GM12878 (cell line): ENCODE data around the gene TSPEAR. TPM values are rescaled to one million over a fixed set of nuclear protein-coding genes. Genes with fewer than 3 reads are reported as not detected.

Experiments
- ATAC-seq: fragments of 200-7000 bp; cut with Tn5 transposase; 3 replicates; pipeline ENCODE4 v1.9.1; 2020; ENCODE audit warnings: mild to moderate bottlenecking, moderate library complexity
- BruUV-seq: library from RNA; stranded (reverse); fragments of 400-500 nt; replicated peaks from 2 replicates; lab custom pipeline; 2021; lab: Mats Ljungman, UMichigan
- CTCF ChIA-PET: fragments of 300-600 bp; sonication (Branson Sonifier 250); formaldehyde crosslinking; extraction: SDS; loops from one replicate; lab custom pipeline; 2021; ENCODE audit warnings: inconsistent platforms; lab: Yijun Ruan, JAX
- POLR2A ChIA-PET: fragments of 350-600 bp; formaldehyde crosslinking; extraction: SDS; loops from one replicate; lab custom pipeline; 2021; ENCODE audit warnings: inconsistent platforms; lab: Charles Lee
- RAD21 ChIA-PET: fragments of 300-600 bp; sonication (Branson Sonifier 250); formaldehyde crosslinking; loops from one replicate; lab custom pipeline; 2023; ENCODE audit warnings: antibody characterized with exemption; ENCODE audit not compliant: unreplicated experiment; lab: Charles Lee
- SMC1A ChIA-PET: fragments of 300-600 bp; sonication (Branson Sonifier 250); formaldehyde crosslinking; loops from one replicate; lab custom pipeline; 2023; ENCODE audit not compliant: unreplicated experiment, uncharacterized antibody; lab: Charles Lee
- DNase-seq: peaks from one replicate; pipeline ENCODE4 v3.0.0-alpha.2; 2011; ENCODE audit warnings: low read depth, low spot score
- FAIRE-seq: peaks from 3 replicates; lab custom pipeline; 2011; peaks lifted over from hg19 to GRCh38; lab: Jason Lieb, UNC
- H2AFZ ChIP-seq: 2 replicates; pipeline ENCODE4 v1.6.0; 2011; ENCODE audit warnings: low read depth, low read length, control low read depth; ENCODE audit not compliant: control insufficient read depth
- H3K27ac ChIP-seq: 2 replicates; pipeline ENCODE4 v1.5.1; 2011; ENCODE audit warnings: control low read depth; ENCODE audit not compliant: control insufficient read depth, insufficient read depth
- H3K27me3 ChIP-seq, 2 experiments: replicated peaks in 1 of 2; 2 replicates each; pipeline versions ENCODE4 v1.6.0 to v1.6.1; 2011; ENCODE audit warnings: low read length in 1 of 2; ENCODE audit not compliant: control insufficient read depth in 2 of 2, insufficient read depth in 2 of 2
- H3K36me3 ChIP-seq, 2 experiments: 2 replicates each; pipeline ENCODE4 v1.5.1; 2011; ENCODE audit warnings: low read length in 1 of 2; ENCODE audit not compliant: control insufficient read depth in 2 of 2, insufficient read depth in 2 of 2
- H3K4me1 ChIP-seq: 2 replicates; pipeline ENCODE4 v1.6.1; 2011; ENCODE audit warnings: mild to moderate bottlenecking, low read length, moderate library complexity, mixed read lengths; ENCODE audit not compliant: control insufficient read depth, insufficient read depth
- H3K4me2 ChIP-seq: 2 replicates; pipeline ENCODE4 v1.6.0; 2011; ENCODE audit warnings: control low read depth; ENCODE audit not compliant: control insufficient read depth, insufficient read depth
- H3K4me3 ChIP-seq: fragments of 200-600 bp; sonication (generic); 2 replicates; pipeline ENCODE4 v1.5.1; 2016
- H3K79me2 ChIP-seq: 2 replicates; pipeline ENCODE4 v1.6.0; 2011; ENCODE audit warnings: low read length; ENCODE audit not compliant: control insufficient read depth, insufficient read depth
- H3K9ac ChIP-seq: 2 replicates; pipeline ENCODE4 v1.8.0; 2011; ENCODE audit warnings: low read length, control low read depth, mixed read lengths; ENCODE audit not compliant: control insufficient read depth, insufficient read depth
- H3K9me3 ChIP-seq: replicated peaks from 3 replicates; pipeline ENCODE4 v1.5.1; 2011; ENCODE audit warnings: mild to moderate bottlenecking, low read length; ENCODE audit not compliant: control insufficient read depth, insufficient read depth
- H4K20me1 ChIP-seq: 2 replicates; pipeline ENCODE4 v1.6.0; 2011; ENCODE audit not compliant: control insufficient read depth, insufficient read depth
- BHLHE40 ChIP-seq, 2 experiments: fragments of 450-650 bp in 1 of 2; IDR thresholded peaks; 2 replicates each; pipeline ENCODE4 v1.6.1; 2011 to 2017; ENCODE audit warnings: low read depth in 2 of 2, borderline replicate concordance in 1 of 2, improper control_type of control experiment in 1 of 2, low read length in 1 of 2, mild to moderate bottlenecking in 1 of 2
- BMI1 ChIP-seq: fragments of 450-650 bp; IDR thresholded peaks from 2 replicates; pipeline ENCODE4 v1.6.1; 2016; ENCODE audit warnings: mild to moderate bottlenecking, moderate library complexity, borderline replicate concordance
- BRCA1 ChIP-seq: IDR thresholded peaks from 2 replicates; pipeline ENCODE4 v1.6.1; 2011; ENCODE audit warnings: low read depth, low read length, improper control_type of control experiment
- CBX5 ChIP-seq: sonication (generic); IDR thresholded peaks from 2 replicates; pipeline ENCODE4 v1.6.1; 2016; ENCODE audit warnings: low read depth, moderate library complexity, mild to moderate bottlenecking, inconsistent platforms
- CHD4 ChIP-seq: fragments of 200-600 bp; sonication (generic); IDR thresholded peaks from 2 replicates; pipeline ENCODE4 v1.6.1; 2016; ENCODE audit warnings: mild to moderate bottlenecking
- HDAC2 ChIP-seq: fragments of 200-600 bp; sonication (generic); IDR thresholded peaks from 2 replicates; pipeline ENCODE4 v1.6.1; 2017
- JUNB ChIP-seq: IDR thresholded peaks from 2 replicates; pipeline ENCODE4 v1.6.1; 2016; ENCODE audit warnings: antibody characterized with exemption, mild to moderate bottlenecking
- LARP7 ChIP-seq: fragments of 450-650 bp; IDR thresholded peaks from 2 replicates; pipeline ENCODE4 v1.6.1; 2017; ENCODE audit warnings: mild to moderate bottlenecking
- MYB ChIP-seq: fragments of 150-350 bp; IDR thresholded peaks from 2 replicates; pipeline ENCODE4 v1.6.1; 2014; ENCODE audit warnings: mild to moderate bottlenecking, low read depth, low read length, borderline replicate concordance
- PAX8 ChIP-seq: fragments of 450-650 bp; IDR thresholded peaks from 2 replicates; pipeline ENCODE4 v1.6.1; 2017; ENCODE audit warnings: mild to moderate bottlenecking, moderate library complexity
- RUNX3 ChIP-seq: IDR thresholded peaks from 2 replicates; pipeline ENCODE4 v1.6.1; 2012; ENCODE audit warnings: low read length, inconsistent platforms
- SMAD1 ChIP-seq: fragments of 450-650 bp; IDR thresholded peaks from 2 replicates; pipeline ENCODE4 v1.6.1; 2018; ENCODE audit warnings: mild to moderate bottlenecking, low read depth; ENCODE audit not compliant: partially characterized antibody
- SMC3 ChIP-seq: IDR thresholded peaks from 2 replicates; pipeline ENCODE4 v1.6.1; 2011; ENCODE audit warnings: low read length, improper control_type of control experiment, borderline replicate concordance
- TARDBP ChIP-seq: IDR thresholded peaks from 2 replicates; pipeline ENCODE4 v1.6.1; 2016; ENCODE audit warnings: borderline replicate concordance
- TCF3 ChIP-seq: IDR thresholded peaks from 2 replicates; pipeline ENCODE4 v1.6.1; 2012; ENCODE audit warnings: low read depth, mild to moderate bottlenecking, low read length, borderline replicate concordance; ENCODE audit not compliant: insufficient read depth
- WGBS: methylation state at CpG from one replicate; pipeline ENCODE4 v1.1.6; 2016; ENCODE audit warnings: low lambda C conversion rate; ENCODE audit not compliant: insufficient replicate concordance, insufficient coverage; ENCODE audit errors: missing lambda C conversion rate; 5-methylcytosine and 5-hydroxymethylcytosine counted together
- in situ Hi-C: fragments of 300-500 bp; cut with MboI; formaldehyde crosslinking; loops from 9 replicates; pipeline ENCODE4 v1.14.3; 2018; ENCODE audit warnings: mixed read lengths
- intact Hi-C: fragments of 100-400 bp; cut with micrococcal nuclease; formaldehyde crosslinking; loops from one replicate; pipeline ENCODE4 v1.14.2; 2022; ENCODE audit not compliant: unreplicated experiment
- polyA plus RNA-seq, 11 experiments: library from polyadenylated mRNA; depleted of rRNA in 4 of 11; unstranded in 6 of 11; stranded (reverse) in 5 of 11; fragments of >200 nt; fragmentation: Nextera tagmentation in 4 of 11; fragmentation: Illumina TruSeq in 1 of 11; extraction: Ambion mirVana in 4 of 11; extraction: Trizol in 1 of 11; gene quantifications; 1 replicate in 1 of 11; 2 replicates in 10 of 11; pipeline versions ENCODE4 v1.2.1 to v1.2.3, GENCODE V29; 2011 to 2016; ENCODE audit warnings: inconsistent platforms in 2 of 11, missing spikeins in 2 of 11, low read depth in 1 of 11
- total RNA-seq, 4 experiments: library from RNA; depleted of rRNA in 3 of 4; stranded (reverse); fragments of >200 nt in 3 of 4; fragmentation: Illumina TruSeq in 1 of 4; extraction: Trizol in 1 of 4; gene quantifications; 2 replicates each; pipeline versions ENCODE4 v1.2.1 to v1.2.3, GENCODE V29; 2013 to 2021
- TF ChIP-seq, protein P1 (sequence below): fragments of 450-650 bp; IDR thresholded peaks from 2 replicates; pipeline ENCODE4 v1.6.1; 2014; ENCODE audit warnings: mild to moderate bottlenecking
- TF ChIP-seq, protein P2 (sequence below), 3 experiments: IDR thresholded peaks in 2 of 3; conservative IDR thresholded peaks in 1 of 3; 2 replicates each; pipeline ENCODE4 v1.5.1; 2011; ENCODE audit warnings: low read depth in 3 of 3, low read length in 3 of 3, mild to moderate bottlenecking in 3 of 3, control low read depth in 2 of 3, moderate library complexity in 2 of 3, inconsistent platforms in 1 of 3, mixed read lengths in 1 of 3; ENCODE audit not compliant: control insufficient read depth in 2 of 3, insufficient read depth in 1 of 3; ENCODE audit errors: extremely low read depth in 1 of 3

Gene TSPEAR
- total and polyA plus RNA-seq, 10 of the 15 experiments (the other 5 are each of a cell fraction or from before 2014, with no cell fraction given): not detected

DNA sequence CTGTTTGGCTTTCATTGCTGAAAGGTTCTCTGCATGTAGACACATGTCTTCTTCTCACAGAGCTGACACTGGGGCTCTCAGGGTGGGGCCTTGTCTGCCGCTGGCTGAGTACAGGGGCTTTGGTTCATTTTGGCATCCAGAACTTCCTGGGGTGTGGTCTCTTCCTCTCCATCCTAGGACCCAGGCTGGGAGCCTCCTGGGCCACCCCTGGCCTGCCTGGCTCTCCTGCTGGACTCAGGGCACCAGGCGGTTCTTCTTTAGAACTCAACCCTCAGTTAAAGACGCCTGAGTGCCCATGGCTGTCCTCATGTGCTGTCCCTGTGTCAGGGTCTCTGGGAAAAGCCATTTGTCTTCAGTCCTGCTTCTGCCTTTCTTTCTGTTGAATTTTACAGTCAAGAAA lies 125.5 kb downstream of the TSPEAR start:
- RAD21 ChIA-PET: no interaction called here
- no peaks in the 10 kb centered on the region for H3K27me3 ChIP-seq
- no peak for TF ChIP-seq BRCA1
- no peak for TF ChIP-seq LARP7
- TF ChIP-seq SMC3: no peak
- TF ChIP-seq PAX8: no peak
- TF ChIP-seq, all 136 proteins: peak for 0
- no peaks in the 10 kb centered on the region for H3K36me3 ChIP-seq
- intact Hi-C loops (no loop called here), in situ Hi-C loops (no loop called here)
- FAIRE-seq: no peak
- 28% methylated on average over 3 of the region's 3 CpGs for WGBS
- DNase-seq: no peak
- POLR2A ChIA-PET: no interaction called here
- H3K27ac ChIP-seq: no peak overlapping the region
- no peaks in the 10 kb centered on the region for H3K4me1 ChIP-seq
- H2AFZ ChIP-seq: no peak overlapping the region
- H3K4me2 ChIP-seq: no peak overlapping the region
- BruUV-seq: no TSS peak
- CTCF ChIA-PET: no interaction called here
- H3K79me2 ChIP-seq: no peaks in the 10 kb centered on the region
- no peak for ATAC-seq
- H3K4me3 ChIP-seq: no peak overlapping the region
- H3K9ac ChIP-seq: no peak overlapping the region
- SMC1A ChIA-PET: no interaction called here
- H3K9me3 ChIP-seq: peaks cover 4% of the 10 kb centered on the region; the same call in 2 of the 3 replicates
- H4K20me1 ChIP-seq: no peaks in the 10 kb centered on the region

DNA sequence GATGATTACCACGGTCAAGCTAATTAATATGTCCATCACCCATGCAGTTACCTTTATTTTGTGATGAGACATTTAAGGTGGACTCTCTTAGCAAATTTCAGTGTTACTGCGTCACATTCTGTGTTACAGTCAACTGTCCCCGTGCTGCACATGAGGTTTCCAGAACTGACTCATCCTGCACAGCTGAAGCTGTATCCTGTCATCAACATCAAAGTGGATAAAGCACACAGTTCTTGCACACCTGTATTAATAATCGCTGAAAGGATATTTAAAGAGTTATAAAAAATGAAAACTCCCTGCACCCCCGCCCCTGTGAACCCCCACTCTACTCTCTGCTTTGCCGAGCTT lies 127.6 kb downstream of the TSPEAR start:
- ChIA-PET RAD21 (no interaction called here), SMC1A (no interaction called here), CTCF (no interaction called here), POLR2A (no interaction called here)
- Histone ChIP-seq H3K27me3 (no peaks in the 10 kb centered on the region), H3K4me2 (no peak overlapping the region), H3K79me2 (no peaks in the 10 kb centered on the region), H3K4me3 (no peak overlapping the region), H3K9ac (no peak overlapping the region), H2AFZ (no peak overlapping the region), H4K20me1 (no peaks in the 10 kb centered on the region), H3K36me3 (no peaks in the 10 kb centered on the region), H3K9me3 (peaks cover 4% of the 10 kb centered on the region; the same call in 2 of the 3 replicates), H3K4me1 (no peaks in the 10 kb centered on the region), H3K27ac (no peak overlapping the region)
- ATAC-seq (peak; percentile 23; the same call in 1 of the 3 replicates), DNase-seq (no peak), FAIRE-seq (no peak)
- BruUV-seq: no TSS peak
- in situ Hi-C loops (no loop called here), intact Hi-C loops (no loop called here)
- 11% methylated on average over 6 of the region's 6 CpGs for WGBS
- TF ChIP-seq BMI1 (no peak), CBX5 (no peak), TCF3 (no peak), MYB (no peak), PAX8 (no peak), TARDBP (no peak), JUNB (peak; percentile 70), SMC3 (no peak), HDAC2 (no peak), BHLHE40 (IDR thresholded peaks at IDR 0.05; ENCODE audit: borderline replicate concordance in 1 of 2, low read depth in 2 of 2, low read length in 1 of 2) (peak in 1 of 2 experiments; percentile 34; a peak in 2 of 4 replicates), CHD4 (no peak), SMAD1 (no peak), RUNX3 (peak; percentile 28; the same call in 1 of the 2 replicates)
- TF ChIP-seq, protein P1, sequence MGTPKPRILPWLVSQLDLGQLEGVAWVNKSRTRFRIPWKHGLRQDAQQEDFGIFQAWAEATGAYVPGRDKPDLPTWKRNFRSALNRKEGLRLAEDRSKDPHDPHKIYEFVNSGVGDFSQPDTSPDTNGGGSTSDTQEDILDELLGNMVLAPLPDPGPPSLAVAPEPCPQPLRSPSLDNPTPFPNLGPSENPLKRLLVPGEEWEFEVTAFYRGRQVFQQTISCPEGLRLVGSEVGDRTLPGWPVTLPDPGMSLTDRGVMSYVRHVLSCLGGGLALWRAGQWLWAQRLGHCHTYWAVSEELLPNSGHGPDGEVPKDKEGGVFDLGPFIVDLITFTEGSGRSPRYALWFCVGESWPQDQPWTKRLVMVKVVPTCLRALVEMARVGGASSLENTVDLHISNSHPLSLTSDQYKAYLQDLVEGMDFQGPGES: no peak
- TF ChIP-seq, protein P2, sequence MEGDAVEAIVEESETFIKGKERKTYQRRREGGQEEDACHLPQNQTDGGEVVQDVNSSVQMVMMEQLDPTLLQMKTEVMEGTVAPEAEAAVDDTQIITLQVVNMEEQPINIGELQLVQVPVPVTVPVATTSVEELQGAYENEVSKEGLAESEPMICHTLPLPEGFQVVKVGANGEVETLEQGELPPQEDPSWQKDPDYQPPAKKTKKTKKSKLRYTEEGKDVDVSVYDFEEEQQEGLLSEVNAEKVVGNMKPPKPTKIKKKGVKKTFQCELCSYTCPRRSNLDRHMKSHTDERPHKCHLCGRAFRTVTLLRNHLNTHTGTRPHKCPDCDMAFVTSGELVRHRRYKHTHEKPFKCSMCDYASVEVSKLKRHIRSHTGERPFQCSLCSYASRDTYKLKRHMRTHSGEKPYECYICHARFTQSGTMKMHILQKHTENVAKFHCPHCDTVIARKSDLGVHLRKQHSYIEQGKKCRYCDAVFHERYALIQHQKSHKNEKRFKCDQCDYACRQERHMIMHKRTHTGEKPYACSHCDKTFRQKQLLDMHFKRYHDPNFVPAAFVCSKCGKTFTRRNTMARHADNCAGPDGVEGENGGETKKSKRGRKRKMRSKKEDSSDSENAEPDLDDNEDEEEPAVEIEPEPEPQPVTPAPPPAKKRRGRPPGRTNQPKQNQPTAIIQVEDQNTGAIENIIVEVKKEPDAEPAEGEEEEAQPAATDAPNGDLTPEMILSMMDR (IDR thresholded peaks at IDR 0.05 in 2 of 3, conservative IDR thresholded peaks at IDR 0.05 in 1 of 3; ENCODE audit: control insufficient read depth in 2 of 3, extremely low read depth in 1 of 3, insufficient read depth in 1 of 3, low read depth in 3 of 3, low read length in 3 of 3): no peak
